NCI-H345 treated with DMSO at 0.1 percent for 48 hours (cell line): ENCODE results near the gene AKAP12.
"Not testable (repeated sequence)": the region's sequence is repeated elsewhere in the genome, so short reads cannot be mapped to it uniquely, and the experiment has no call there.

ENCODE experiments used
- DNase-seq: peaks from one replicate; lab custom pipeline; 2025; ENCODE audit not compliant: unreplicated experiment; lab: John Stamatoyannopoulos, UW

AKAP12 gene

DNA sequence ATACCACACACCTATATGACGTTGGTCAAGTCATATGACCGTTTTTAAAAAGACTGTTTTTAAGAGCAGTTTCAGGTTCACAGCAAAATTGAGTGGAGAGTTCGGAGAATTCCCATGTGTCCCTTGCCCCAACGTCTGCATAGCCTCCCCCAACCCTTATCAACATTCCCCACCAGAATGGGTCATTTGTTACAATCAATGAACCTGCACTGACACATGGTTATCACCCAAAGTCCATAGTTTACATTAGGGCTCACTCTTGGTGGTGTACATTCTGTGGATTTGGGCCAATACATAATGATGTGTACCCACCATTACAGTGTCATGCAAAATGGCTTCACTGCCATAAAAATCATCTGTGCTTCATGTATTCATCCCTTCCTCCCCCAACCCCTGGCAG lies 99.6 kb downstream of the AKAP12 start:
- no peak for DNase-seq

DNA sequence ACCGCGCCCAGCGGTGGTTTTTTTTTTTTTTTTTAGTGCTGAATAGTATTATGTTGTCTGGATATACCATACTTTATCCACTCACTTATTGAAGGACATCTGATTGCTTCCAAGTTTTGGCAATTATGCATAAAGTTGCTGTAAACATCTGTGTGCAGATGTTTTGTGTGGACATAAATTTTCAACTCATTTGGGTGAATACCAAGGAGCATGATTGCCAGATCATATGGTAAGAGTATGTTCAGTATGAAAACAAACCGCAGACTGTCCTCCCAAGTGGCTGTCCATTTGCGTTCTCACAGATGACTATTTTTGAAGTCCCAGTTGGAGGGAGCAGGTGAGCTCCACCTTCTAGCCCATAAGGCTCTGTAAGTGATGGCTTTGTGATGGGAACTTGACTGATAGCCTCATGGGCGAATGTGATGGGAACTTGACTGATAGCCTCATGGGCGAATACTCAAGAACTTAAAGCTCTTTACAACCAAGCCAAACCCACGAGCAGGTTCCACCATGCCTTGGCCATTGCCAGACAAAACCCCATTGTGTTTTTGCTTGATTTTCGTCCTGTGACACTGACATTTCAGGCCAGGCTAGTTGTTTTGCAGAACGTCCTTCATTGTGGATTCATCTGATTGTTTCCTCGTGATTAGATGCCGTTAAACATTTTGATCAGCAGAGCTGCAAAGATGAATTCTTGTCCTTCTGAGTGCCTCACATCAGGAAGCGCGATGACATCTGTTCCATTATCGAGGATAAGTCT lies 100.6 kb downstream of the AKAP12 start:
- DNase-seq, result no peak

DNA sequence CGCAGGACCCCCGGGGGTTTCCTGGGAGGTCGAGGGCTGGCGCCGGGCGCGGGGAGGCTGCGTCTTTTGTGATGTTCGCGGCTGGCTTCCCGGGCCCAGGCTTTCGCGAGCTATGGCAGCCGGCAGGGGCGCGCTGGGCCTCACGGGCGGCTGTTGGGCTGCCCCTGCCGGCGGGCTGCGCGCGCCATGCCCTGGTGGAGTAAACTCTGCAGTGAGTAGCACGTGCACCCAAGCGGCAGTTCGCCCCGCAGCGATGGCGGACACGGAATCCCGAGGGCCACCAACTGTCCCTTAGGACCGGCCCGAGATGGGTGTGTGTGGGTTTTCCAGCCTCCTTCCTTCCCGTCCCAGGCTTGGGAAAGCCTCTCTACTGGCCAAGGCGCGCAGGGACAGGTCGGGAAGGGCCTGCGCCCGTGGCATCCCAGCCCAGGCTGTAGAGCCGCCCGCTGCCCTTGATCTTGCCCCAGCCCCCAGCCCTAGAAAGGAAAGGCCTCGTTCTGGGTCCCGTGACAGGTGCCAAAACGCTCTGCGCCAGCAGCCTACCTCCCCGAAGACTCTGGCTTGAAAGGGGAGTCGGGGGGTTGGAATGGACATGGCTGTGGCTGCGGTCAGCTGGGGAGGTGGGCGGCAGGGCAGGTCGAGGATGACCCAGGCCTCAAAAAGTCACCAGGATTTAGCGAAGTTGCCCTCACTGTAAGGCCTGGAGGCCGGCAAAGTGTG lies 101.9 kb downstream of the AKAP12 start:
- no peak for DNase-seq

DNA sequence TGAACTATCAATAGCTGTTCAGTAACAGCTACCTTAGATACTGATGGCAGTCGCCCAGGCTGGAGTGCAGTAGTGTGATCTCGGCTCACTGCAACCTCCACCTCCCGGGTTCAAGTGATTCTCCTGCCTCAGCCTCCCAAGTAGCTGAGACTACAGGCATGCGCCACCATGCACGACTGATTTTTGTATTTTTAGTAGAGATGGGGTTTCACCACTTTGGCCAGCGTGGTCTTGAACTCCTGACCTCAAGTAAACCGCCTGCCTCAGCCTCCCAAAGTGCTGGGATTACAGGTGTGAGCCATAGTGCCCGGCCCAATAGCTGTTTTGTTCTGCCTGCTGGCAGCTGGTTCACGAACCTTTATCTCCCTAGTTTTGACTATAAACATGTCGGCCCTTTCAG lies 103.0 kb downstream of the AKAP12 start:
- DNase-seq, result not testable (repeated sequence)

DNA sequence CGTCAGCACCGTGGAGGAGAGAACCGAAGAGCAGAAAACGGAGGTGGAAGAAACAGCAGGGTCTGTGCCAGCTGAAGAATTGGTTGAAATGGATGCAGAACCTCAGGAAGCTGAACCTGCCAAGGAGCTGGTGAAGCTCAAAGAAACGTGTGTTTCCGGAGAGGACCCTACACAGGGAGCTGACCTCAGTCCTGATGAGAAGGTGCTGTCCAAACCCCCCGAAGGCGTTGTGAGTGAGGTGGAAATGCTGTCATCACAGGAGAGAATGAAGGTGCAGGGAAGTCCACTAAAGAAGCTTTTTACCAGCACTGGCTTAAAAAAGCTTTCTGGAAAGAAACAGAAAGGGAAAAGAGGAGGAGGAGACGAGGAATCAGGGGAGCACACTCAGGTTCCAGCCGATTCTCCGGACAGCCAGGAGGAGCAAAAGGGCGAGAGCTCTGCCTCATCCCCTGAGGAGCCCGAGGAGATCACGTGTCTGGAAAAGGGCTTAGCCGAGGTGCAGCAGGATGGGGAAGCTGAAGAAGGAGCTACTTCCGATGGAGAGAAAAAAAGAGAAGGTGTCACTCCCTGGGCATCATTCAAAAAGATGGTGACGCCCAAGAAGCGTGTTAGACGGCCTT lies 110.0 kb downstream of the AKAP12 start:
- peak; percentile 100 for DNase-seq

DNA sequence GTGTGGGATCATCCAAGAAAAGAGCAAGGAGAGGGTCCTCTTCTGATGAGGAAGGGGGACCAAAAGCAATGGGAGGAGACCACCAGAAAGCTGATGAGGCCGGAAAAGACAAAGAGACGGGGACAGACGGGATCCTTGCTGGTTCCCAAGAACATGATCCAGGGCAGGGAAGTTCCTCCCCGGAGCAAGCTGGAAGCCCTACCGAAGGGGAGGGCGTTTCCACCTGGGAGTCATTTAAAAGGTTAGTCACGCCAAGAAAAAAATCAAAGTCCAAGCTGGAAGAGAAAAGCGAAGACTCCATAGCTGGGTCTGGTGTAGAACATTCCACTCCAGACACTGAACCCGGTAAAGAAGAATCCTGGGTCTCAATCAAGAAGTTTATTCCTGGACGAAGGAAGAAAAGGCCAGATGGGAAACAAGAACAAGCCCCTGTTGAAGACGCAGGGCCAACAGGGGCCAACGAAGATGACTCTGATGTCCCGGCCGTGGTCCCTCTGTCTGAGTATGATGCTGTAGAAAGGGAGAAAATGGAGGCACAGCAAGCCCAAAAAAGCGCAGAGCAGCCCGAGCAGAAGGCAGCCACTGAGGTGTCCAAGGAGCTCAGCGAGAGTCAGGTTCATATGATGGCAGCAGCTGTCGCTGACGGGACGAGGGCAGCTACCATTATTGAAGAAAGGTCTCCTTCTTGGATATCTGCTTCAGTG lies 110.8 kb downstream of the AKAP12 start:
- DNase-seq, result no peak

DNA sequence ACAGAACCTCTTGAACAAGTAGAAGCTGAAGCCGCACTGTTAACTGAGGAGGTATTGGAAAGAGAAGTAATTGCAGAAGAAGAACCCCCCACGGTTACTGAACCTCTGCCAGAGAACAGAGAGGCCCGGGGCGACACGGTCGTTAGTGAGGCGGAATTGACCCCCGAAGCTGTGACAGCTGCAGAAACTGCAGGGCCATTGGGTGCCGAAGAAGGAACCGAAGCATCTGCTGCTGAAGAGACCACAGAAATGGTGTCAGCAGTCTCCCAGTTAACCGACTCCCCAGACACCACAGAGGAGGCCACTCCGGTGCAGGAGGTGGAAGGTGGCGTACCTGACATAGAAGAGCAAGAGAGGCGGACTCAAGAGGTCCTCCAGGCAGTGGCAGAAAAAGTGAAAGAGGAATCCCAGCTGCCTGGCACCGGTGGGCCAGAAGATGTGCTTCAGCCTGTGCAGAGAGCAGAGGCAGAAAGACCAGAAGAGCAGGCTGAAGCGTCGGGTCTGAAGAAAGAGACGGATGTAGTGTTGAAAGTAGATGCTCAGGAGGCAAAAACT lies 111.5 kb downstream of the AKAP12 start:
- DNase-seq, result no peak

DNA sequence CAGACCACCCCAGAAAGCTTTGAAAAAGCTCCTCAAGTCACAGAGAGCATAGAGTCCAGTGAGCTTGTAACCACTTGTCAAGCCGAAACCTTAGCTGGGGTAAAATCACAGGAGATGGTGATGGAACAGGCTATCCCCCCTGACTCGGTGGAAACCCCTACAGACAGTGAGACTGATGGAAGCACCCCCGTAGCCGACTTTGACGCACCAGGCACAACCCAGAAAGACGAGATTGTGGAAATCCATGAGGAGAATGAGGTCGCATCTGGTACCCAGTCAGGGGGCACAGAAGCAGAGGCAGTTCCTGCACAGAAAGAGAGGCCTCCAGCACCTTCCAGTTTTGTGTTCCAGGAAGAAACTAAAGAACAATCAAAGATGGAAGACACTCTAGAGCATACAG lies 112.0 kb downstream of the AKAP12 start:
- no peak for DNase-seq

DNA sequence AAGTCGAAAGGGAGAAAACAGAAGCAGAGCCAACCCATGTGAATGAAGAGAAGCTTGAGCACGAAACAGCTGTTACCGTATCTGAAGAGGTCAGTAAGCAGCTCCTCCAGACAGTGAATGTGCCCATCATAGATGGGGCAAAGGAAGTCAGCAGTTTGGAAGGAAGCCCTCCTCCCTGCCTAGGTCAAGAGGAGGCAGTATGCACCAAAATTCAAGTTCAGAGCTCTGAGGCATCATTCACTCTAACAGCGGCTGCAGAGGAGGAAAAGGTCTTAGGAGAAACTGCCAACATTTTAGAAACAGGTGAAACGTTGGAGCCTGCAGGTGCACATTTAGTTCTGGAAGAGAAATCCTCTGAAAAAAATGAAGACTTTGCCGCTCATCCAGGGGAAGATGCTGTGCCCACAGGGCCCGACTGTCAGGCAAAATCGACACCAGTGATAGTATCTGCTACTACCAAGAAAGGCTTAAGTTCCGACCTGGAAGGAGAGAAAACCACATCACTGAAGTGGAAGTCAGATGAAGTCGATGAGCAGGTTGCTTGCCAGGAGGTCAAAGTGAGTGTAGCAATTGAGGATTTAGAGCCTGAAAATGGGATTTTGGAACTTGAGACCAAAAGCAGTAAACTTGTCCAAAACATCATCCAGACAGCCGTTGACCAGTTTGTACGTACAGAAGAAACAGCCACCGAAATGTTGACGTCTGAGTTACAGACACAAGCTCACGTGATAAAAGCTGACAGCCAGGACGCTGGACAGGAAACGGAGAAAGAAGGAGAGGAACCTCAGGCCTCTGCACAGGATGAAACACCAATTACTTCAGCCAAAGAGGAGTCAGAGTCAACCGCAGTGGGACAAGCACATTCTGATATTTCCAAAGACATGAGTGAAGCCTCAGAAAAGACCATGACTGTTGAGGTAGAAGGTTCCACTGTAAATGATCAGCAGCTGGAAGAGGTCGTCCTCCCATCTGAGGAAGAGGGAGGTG lies 112.9 kb downstream of the AKAP12 start:
- DNase-seq, result no peak

DNA sequence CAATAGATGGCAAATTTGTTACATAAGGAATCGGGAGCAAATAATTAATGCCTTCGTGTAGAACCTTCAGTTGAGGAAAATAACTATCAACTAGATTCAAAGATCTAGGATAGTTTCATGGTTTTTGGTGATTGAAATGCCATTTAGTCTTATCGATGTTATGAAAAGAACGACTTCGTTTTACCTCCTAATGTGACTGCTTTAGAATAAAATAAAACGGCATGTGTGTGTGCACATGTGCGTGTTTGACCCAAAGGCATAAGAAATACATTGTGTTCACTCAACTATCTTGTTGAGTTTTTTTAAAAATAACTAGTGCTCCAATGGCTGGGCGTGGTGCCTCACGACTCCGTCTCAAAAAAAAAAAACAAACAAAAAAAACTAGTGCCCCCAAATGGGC lies 114.0 kb downstream of the AKAP12 start:
- DNase-seq, result no peak

DNA sequence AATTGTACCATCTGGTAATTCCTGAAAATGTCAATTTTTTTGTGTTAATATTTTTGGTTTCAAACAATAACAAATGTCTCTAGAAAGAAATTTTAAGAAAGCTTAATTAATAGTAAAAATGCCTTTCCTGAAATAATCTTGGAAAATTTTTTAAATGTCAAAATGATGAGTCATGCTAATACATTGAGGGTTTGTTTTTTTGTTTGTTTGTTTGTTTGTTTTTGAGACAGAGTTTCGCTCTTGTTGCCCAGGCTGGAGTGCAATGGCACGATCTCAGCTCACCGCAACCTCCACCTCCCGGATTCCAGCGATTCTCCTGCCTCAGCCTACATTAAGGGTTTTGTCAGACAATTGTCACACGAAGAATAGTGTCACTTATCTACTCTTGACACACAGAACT lies 117.2 kb downstream of the AKAP12 start:
- not testable (repeated sequence) for DNase-seq

DNA sequence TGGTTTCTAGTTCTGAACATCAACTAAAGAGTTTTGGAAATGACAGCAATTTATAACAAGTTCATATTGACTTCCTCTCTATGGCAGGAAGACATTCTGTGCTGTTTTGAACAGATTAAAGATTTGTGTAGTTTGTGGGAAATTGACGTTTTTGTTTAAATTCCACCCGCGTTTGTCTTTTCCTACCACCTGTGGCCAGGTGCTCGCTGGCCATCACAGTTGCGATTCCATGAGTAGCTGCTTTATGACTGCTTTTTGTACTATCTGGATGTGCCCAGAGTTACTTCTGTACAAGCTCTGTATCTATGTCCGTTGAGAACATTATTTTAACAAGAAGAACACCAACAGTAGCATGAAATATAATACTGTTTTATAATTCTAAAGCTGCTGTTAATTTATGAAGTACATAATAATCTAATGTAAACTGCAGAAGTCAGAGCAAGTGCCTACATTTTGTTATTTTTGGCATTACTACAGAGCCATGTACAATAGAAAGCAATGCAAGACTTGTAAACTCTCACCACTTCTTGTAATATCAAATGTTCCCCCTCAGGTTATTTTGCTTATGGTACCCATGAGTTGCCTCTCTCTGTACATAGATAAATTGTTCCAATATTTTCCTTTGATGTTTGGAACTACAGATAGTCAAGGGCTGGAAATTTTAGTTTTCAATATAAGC lies 118.1 kb downstream of the AKAP12 start:
- DNase-seq, result no peak

DNA sequence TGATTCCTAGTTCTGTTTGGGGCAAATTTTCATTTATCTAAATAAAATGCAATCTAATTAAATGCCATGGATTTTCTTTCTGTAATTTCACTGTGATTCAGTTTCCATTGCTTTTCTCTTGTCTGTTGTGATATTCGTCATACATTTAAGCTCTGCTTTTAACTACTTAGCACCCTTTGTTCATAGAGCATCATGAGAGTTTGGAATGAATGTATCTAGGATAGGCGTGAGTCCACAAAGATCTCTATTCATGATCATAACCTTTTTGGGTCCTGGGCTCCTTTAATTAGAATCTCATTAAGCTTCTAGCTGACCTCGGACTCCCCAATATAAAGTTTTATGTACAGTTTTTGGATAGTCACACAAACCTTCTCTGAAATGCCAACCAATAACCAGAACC lies 118.7 kb downstream of the AKAP12 start:
- DNase-seq, result no peak

DNA sequence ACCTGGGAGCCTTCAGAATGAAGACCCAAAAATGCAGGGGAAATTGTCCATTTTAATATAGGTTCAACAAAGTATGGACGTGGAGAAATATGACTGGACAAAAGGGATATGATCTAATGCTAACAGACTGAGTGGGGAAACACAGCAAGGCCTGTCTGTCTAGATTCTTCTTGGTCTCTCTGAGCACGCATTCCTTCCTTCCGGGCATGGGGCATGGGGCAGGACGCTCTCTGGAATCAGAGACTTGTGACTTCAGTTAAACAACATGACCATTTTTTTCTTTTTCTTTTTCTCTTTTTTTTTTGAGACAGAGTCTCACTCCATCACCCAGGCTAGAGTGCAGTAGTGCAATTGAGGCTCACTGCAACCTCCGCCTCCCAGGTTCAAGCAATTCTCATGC lies 119.7 kb downstream of the AKAP12 start:
- DNase-seq, result no peak

DNA sequence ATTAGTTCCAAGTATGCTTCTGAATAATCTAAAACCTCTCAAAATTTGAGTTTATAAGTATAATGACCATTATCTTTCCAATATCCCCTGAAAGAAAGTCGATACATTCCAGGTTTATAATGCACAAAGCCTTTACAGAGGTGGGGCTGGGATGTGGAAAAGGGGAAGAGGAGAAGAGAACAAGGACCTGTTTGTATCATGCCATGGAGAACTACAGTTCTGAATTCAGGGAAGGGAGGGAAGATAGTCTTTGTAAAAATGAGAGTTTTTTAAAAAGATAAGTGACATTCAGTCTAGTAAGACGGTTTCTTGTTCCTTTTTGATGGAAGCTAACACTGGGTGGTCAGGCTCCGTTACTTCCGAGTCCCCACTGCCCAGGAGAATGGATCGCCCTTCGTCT lies 125.5 kb downstream of the AKAP12 start:
- DNase-seq, result no peak

DNA sequence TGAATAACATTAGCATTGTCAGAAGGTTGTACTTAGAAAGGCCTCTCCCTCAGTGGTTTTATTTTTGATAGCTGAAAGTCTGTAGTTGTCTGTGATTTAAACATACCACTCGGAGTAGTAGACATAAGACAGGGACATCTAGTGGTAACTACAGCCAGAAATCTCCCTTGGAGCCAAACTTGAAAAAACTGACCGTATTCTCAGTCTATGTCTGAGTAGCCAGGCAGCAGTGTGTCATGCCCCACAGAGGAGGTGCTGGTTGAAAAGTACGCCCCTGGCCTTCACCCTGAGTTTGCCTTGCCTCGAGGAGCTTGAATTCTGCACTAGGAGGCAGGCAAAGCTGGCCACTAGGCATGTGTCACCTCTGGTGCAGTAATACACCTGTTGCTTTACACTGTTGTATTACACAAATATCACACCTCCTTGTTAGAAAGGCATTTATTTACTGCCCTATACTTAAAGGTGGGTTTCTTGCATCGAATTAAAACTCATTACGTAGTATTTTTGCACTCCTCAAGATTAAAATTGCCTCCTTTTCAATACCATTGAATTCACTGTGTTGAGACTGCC lies 130.8 kb downstream of the AKAP12 start:
- DNase-seq, result no peak

DNA sequence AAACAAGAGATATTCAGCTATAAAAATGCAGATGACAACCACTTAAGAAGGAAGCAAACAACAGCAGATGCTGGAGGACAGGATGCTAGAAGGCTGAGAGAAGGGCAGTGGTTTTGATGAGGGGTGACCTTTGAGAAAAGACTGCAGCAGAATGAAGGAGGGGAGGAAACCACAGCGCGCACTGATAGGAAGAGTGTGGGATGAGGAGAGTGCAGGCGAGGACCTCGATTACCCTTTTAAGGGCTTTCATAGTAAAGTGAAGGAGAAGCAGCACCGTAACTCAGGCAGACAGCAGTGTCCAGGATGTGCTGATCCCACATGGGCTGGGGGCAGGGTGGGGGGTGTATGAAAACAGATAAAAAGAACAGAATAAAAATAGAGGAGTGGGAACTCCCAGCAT lies 132.4 kb downstream of the AKAP12 start:
- no peak for DNase-seq

DNA sequence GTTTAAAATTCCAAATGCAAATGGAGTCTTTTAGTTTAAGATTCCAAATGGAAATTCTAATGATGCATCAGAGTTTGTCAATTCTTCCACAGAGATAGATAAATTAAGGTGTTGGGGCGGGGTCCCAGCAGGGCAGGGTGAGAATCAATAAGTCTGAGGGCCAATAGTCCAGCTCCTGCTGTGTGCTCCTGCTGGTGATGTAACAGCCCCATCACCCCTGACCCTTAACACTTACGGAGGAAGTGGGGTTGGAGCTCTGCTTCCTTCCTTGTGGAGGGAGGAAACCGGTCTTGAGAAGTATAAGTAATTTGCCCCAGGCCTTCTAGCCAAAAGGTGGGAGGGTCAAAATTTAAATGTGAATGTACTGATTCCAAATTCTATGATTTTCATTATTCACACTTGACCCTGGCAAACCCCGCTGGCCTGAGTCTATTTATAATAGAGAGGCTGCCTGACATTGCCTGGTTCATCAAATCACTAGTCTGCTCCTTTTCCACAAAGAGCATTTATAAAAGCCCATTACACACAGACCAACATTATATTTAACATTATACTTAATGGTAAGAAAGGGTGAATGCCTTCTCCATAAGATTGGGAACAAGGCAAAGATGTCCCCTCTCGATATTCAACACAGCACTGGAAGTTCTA lies 134.4 kb downstream of the AKAP12 start:
- no peak for DNase-seq

DNA sequence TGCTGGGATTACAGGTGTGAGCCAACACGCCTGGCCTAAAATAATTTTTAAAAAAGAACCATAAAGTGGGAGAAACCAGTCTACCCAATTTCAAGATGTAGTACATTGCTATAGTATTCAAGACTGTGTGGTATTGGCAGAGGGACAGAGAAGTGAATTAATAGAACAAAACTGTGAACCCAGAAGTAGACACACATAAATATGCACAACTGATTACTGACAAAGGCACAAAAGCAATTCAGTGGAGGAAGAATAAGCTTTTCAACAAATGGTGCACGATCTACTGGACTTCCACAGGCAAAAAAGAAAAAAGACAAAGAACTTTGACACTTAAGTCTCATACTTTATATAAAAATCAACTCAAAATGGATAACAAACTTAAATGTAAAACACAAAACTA lies 136.1 kb downstream of the AKAP12 start:
- no peak for DNase-seq
